ENCODE measurements around the gene SORCS2. TPM values are rescaled to one million over a fixed set of nuclear protein-coding genes. Genes with fewer than 3 reads are reported as not detected.
"Not testable (repeated sequence)": the region's sequence is repeated elsewhere in the genome, so short reads cannot be mapped to it uniquely, and the experiment has no call there.

The SORCS2 gene
- total and polyA plus RNA-seq, 2 of the 4 experiments (the other 2 are of a cell fraction), result 0.36 to 0.62 TPM

DNA sequence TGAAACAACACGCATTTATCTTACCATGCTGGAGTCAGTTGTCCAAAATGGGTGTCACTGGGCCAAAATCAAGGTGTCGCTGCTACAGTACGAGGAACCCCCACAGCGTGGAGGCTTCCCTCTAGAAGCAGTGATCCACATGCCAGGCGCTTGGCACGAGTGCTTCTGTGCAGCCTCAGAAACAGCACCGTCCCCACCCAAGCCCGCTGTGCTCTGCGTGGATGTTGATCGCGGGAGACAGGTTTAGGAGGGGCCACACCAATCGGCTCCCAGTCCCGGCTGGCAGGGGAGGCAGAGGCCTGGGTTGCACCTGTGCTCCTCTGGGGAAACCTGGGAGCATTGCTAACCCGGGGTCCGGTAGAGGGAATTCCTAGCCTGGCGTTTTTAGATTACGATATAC lies 407.9 kb downstream of the SORCS2 start:
- no peak overlapping the region for H2BK5ac ChIP-seq (ENCODE audit: low read depth, low read length, poor library complexity, severe bottlenecking)
- intact Hi-C loops (cut with micrococcal nuclease), result no loop called here
- H4K5ac ChIP-seq (ENCODE audit: low read depth, low read length), result no peak overlapping the region
- H4K20me1 ChIP-seq (ENCODE audit: insufficient read depth, low read length), result no peaks in the 10 kb centered on the region
- no peak overlapping the region for H4K91ac ChIP-seq (ENCODE audit: insufficient read depth, low read depth, low read length)
- H3K27me3 ChIP-seq (ENCODE audit: control insufficient read depth, insufficient read depth, low read length), result peaks cover 23% of the 10 kb centered on the region
- H2AFZ ChIP-seq (replicated peaks; ENCODE audit: low read length, poor library complexity), result no peak overlapping the region
- H3K4me1 ChIP-seq (ENCODE audit: control insufficient read depth, insufficient read depth, low read length), result no peaks in the 10 kb centered on the region
- H4K8ac ChIP-seq (ENCODE audit: low read depth in 2 of 2, low read length in 2 of 2), result no peak overlapping the region
- CTCF ChIA-PET, result no interaction called here
- H3K18ac ChIP-seq (ENCODE audit: low read depth, low read length), result no peak overlapping the region
- H3K4me2 ChIP-seq (ENCODE audit: low read depth, low read length), result no peak overlapping the region
- no peak overlapping the region for H3K27ac ChIP-seq (ENCODE audit: insufficient read depth, low read length)
- no TSS peak for BruUV-seq (replicated peaks)
- no peak for ATAC-seq (ENCODE audit: low read depth)
- H3K36me3 ChIP-seq (ENCODE audit: control insufficient read depth, insufficient read depth, low read length), result no peaks in the 10 kb centered on the region
- no peak overlapping the region for H3K23ac ChIP-seq (ENCODE audit: low read depth, low read length)
- no peak overlapping the region for H3K4ac ChIP-seq (ENCODE audit: low read depth, low read length)
- POLR2A ChIA-PET (ENCODE audit: unreplicated experiment), result no interaction called here
- H3K56ac ChIP-seq (ENCODE audit: extremely low read depth, insufficient read depth, low read length), result no peak overlapping the region
- no peaks in the 10 kb centered on the region for H3K79me1 ChIP-seq (ENCODE audit: low read depth in 1 of 2, low read length in 2 of 2)
- TF ChIP-seq MXI1 (IDR thresholded peaks at IDR 0.05; ENCODE audit: borderline replicate concordance, low read depth, low read length) (no peak), FOS (IDR thresholded peaks at IDR 0.05; ENCODE audit: low read depth, low read length) (no peak)
- no peak for DNase-seq
- no peak overlapping the region for H2AK9ac ChIP-seq (replicated peaks; ENCODE audit: low read depth, low read length, poor library complexity)
- no peak overlapping the region for H3K4me3 ChIP-seq (ENCODE audit: insufficient read depth, low read depth, low read length)
- no peak overlapping the region for H3K14ac ChIP-seq (replicated peaks; ENCODE audit: low read depth, low read length)
- no peak overlapping the region for H2BK20ac ChIP-seq (ENCODE audit: low read depth, low read length)
- H3K9me3 ChIP-seq (ENCODE audit: control insufficient read depth, insufficient read depth, low read length), result peaks cover 3% of the 10 kb centered on the region; the same call in 1 of the 2 replicates
- H2BK120ac ChIP-seq (ENCODE audit: low read depth, low read length), result no peak overlapping the region
- no peak overlapping the region for H2BK15ac ChIP-seq (ENCODE audit: low read depth, low read length)
- WGBS, 2 experiments (ENCODE audit: extremely low coverage in 2 of 2, insufficient read length in 1 of 2), result 86% methylated on average over 7 of the region's 17 CpGs; no CpG with 5 or more reads in 1 of the 2 experiments
- in situ Hi-C loops (cut with MboI; ENCODE audit: low sequenced_read_pairs), result no loop called here
- dilution Hi-C loops (cut with HindIII; ENCODE audit: low sequenced_read_pairs, unreplicated experiment), result no loop called here
- H2AK5ac ChIP-seq (ENCODE audit: low read depth, low read length), result no peak overlapping the region
- H3K9ac ChIP-seq (ENCODE audit: low read depth, low read length), result no peak overlapping the region
- no peaks in the 10 kb centered on the region for H3K9me1 ChIP-seq (ENCODE audit: insufficient read depth, low read length)

DNA sequence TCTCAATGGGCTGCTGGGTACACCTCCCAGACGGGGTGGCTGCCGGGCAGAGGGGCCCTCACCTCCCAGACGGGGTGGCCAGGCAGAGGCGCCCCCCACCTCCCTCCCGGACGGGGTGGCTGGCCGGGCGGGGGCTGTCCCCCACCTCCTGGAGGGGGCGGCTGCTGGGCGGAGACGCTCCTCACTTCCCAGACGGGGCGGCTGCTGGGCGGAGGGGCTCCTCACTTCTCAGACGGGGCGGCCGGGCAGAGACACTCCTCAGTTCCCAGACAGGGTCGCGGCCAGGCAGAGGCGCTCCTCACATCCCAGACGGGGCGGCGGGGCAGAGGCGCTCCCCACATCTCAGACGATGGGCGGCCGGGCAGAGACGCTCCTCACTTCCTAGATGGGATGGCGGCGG lies 409.8 kb downstream of the SORCS2 start:
- H3K4me2 ChIP-seq (ENCODE audit: low read depth, low read length); H4K20me1 ChIP-seq (ENCODE audit: insufficient read depth, low read length); intact Hi-C loops (cut with micrococcal nuclease); H2BK120ac ChIP-seq (ENCODE audit: low read depth, low read length); H3K18ac ChIP-seq (ENCODE audit: low read depth, low read length); H3K9me1 ChIP-seq (ENCODE audit: insufficient read depth, low read length); H4K5ac ChIP-seq (ENCODE audit: low read depth, low read length); ATAC-seq (ENCODE audit: low read depth); H3K27ac ChIP-seq (ENCODE audit: insufficient read depth, low read length); H3K9ac ChIP-seq (ENCODE audit: low read depth, low read length); H2AFZ ChIP-seq (replicated peaks; ENCODE audit: low read length, poor library complexity); H2AK5ac ChIP-seq (ENCODE audit: low read depth, low read length); dilution Hi-C loops (cut with HindIII; ENCODE audit: low sequenced_read_pairs, unreplicated experiment); DNase-seq; H3K56ac ChIP-seq (ENCODE audit: extremely low read depth, insufficient read depth, low read length); H3K14ac ChIP-seq (replicated peaks; ENCODE audit: low read depth, low read length); H2AK9ac ChIP-seq (replicated peaks; ENCODE audit: low read depth, low read length, poor library complexity); H3K79me1 ChIP-seq (ENCODE audit: low read depth in 1 of 2, low read length in 2 of 2); H3K4me1 ChIP-seq (ENCODE audit: control insufficient read depth, insufficient read depth, low read length); H3K23ac ChIP-seq (ENCODE audit: low read depth, low read length); H2BK20ac ChIP-seq (ENCODE audit: low read depth, low read length); H3K4ac ChIP-seq (ENCODE audit: low read depth, low read length); BruUV-seq (replicated peaks); H2BK5ac ChIP-seq (ENCODE audit: low read depth, low read length, poor library complexity, severe bottlenecking); CTCF ChIA-PET; H3K36me3 ChIP-seq (ENCODE audit: control insufficient read depth, insufficient read depth, low read length); H2BK15ac ChIP-seq (ENCODE audit: low read depth, low read length); H4K91ac ChIP-seq (ENCODE audit: insufficient read depth, low read depth, low read length); H4K8ac ChIP-seq (ENCODE audit: low read depth in 2 of 2, low read length in 2 of 2); in situ Hi-C loops (cut with MboI; ENCODE audit: low sequenced_read_pairs); H3K4me3 ChIP-seq (ENCODE audit: insufficient read depth, low read depth, low read length); H3K9me3 ChIP-seq (ENCODE audit: control insufficient read depth, insufficient read depth, low read length); POLR2A ChIA-PET (ENCODE audit: unreplicated experiment): not testable (repeated sequence)
- peaks cover 14% of the 10 kb centered on the region for H3K27me3 ChIP-seq (ENCODE audit: control insufficient read depth, insufficient read depth, low read length)
- WGBS, 2 experiments (ENCODE audit: extremely low coverage in 2 of 2, insufficient read length in 1 of 2), result no CpG with 5 or more reads among the region's 30 CpGs
